Activated T-helper 2 cell treated with anti-CD3 and anti-CD28 coated beads, Interferon-gamma antibody, Interleukin-2, Interleukin-4, amounts not matched to agents 10 μg/mL and 5 μg/mL and 100 μg/mL, durations not matched to agents 14 hours and 24 hours and 36 hours (primary cell): ENCODE measurements around the gene CDH13. TPM values are rescaled to one million over a fixed set of nuclear protein-coding genes. Genes with fewer than 3 reads are reported as not detected.

ENCODE experiments used
- DNase-seq: peaks from one replicate; pipeline ENCODE4 v3.0.0; 2021; ENCODE audit warnings: low spot score
- H3K27ac Mint-ChIP-seq: one replicate; pipeline ENCODE4 v1.8.0; 2021; ENCODE audit warnings: mixed read lengths
- H3K27me3 Mint-ChIP-seq: one replicate; pipeline ENCODE4 v1.8.0; 2021; ENCODE audit warnings: low read depth, mixed read lengths
- H3K36me3 Mint-ChIP-seq: one replicate; pipeline ENCODE4 v1.8.0; 2021; ENCODE audit warnings: low read depth, mixed read lengths
- H3K4me1 Mint-ChIP-seq: one replicate; pipeline ENCODE4 v1.8.0; 2021; ENCODE audit warnings: low read depth, mixed read lengths
- H3K4me3 Mint-ChIP-seq: one replicate; pipeline ENCODE4 v1.8.0; 2021; ENCODE audit warnings: low read depth, mild to moderate bottlenecking, moderate library complexity, mixed read lengths
- H3K9me3 Mint-ChIP-seq: one replicate; pipeline ENCODE4 v1.8.0; 2021; ENCODE audit warnings: mixed read lengths
- intact Hi-C: fragments of 100-400 bp; cut with micrococcal nuclease; formaldehyde crosslinking; loops from one replicate; pipeline ENCODE4 v1.15.1; 2023
- total RNA-seq: library from RNA; stranded (reverse); gene quantifications from 2 replicates; pipeline ENCODE4 v1.2.3, GENCODE V29; 2022

The CDH13 gene
- total RNA-seq, 1 donor from 2014 or later, result not detected

DNA sequence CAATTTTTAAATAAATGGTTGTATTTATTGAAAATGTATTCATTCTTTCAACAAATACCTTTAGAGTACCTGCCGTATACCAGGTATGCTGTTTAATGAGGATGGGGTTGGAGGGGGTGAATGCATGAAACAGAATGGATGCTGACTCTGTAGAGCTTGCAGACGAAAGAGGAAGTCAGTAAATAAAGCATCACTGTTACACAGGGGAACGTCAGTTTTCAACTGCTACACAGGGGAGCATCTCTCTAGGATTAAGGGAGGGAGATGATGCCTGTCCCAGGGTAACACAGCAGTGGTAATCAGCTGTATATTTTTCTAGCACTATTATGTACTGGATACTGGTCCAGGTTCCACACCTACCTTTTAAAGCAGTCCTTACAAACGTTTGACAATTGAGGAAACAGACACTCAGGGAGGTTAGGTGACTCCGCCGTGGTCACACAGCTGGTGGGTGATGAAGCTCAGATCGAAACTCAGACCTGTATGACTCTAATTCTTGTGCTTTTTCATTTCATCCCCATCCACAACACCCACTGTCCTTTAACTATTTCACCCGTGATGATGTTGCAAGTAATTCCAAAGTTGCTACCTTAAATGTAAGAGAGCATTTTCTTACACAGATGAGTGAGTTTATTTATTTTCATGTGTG, 728.9 kb downstream of the CDH13 start:
- no peak overlapping the region for H3K4me3 Mint-ChIP-seq
- intact Hi-C loops, result no loop called here
- H3K4me1 Mint-ChIP-seq, result no peaks in the 10 kb centered on the region
- H3K36me3 Mint-ChIP-seq, result no peaks in the 10 kb centered on the region
- H3K9me3 Mint-ChIP-seq, result no peaks in the 10 kb centered on the region
- no peaks in the 10 kb centered on the region for H3K27me3 Mint-ChIP-seq
- no peak overlapping the region for H3K27ac Mint-ChIP-seq
- DNase-seq, result no peak

DNA sequence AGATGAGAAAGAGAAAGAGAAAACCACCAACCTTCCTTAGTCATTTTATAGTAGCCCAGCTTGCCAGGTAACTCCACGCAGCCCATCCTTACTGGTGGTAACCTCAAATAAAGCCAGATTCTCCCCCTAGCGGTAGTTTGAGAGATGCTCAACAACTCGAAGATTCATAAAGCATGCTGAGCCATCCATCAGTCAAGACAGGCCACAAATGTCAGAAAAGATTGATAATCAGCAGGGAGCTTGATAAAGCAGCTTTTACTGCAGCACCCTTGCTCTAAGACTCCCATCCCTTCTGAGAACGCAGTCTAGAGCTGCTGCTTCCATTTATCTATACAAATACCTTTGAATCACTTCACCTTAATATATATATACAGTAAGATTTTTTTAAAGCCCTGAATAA, 729.5 kb downstream of the CDH13 start:
- Mint-ChIP-seq H3K4me3 (no peak overlapping the region), H3K4me1 (no peaks in the 10 kb centered on the region), H3K36me3 (no peaks in the 10 kb centered on the region), H3K27ac (no peak overlapping the region), H3K27me3 (no peaks in the 10 kb centered on the region), H3K9me3 (no peaks in the 10 kb centered on the region)
- intact Hi-C loops, result no loop called here
- no peak for DNase-seq

DNA sequence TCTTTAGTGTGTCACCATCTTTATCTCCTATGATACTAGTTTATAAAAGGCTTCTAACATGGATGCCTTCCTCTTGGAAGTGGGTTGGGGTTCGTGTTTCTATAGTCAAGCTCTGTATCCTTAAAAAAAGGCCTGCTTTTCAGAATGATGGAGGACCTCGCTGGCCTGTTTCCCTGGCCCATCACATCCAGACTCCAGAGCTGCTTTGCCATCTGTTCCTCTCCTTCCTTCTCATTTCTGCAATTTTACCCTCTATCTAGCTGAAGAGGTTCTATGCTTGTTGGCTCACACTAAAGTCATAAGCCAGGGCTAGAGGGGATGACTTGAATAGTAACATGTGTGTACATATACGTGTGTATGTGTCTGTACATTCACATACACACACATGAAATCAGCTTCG, 730.2 kb downstream of the CDH13 start:
- Mint-ChIP-seq H3K4me3 (no peak overlapping the region), H3K9me3 (no peaks in the 10 kb centered on the region), H3K4me1 (no peaks in the 10 kb centered on the region), H3K27ac (no peak overlapping the region), H3K27me3 (no peaks in the 10 kb centered on the region), H3K36me3 (no peaks in the 10 kb centered on the region)
- intact Hi-C loops, result no loop called here
- DNase-seq, result no peak

DNA sequence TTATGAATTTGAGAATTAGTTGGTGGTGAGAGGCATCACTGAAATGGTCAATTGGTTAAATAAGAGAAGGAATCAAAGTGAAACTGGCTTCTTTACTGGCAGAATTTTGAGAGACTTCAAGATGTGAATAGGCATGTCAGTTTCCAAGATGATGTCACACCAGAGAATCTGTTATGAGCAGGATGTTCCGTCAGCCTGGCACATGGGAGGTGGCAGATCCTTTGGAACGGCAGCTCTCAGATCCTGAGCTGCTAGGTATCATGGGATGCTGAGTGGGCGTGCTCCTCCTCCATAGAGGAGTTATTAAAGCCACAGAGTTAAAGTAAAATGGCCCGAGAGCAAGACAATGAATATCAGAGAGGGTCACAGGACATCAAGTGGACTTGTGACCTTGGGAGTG, 736.8 kb downstream of the CDH13 start:
- H3K27ac Mint-ChIP-seq, result no peak overlapping the region
- no peaks in the 10 kb centered on the region for H3K36me3 Mint-ChIP-seq
- H3K27me3 Mint-ChIP-seq, result no peaks in the 10 kb centered on the region
- no peak overlapping the region for H3K4me3 Mint-ChIP-seq
- no peaks in the 10 kb centered on the region for H3K4me1 Mint-ChIP-seq
- intact Hi-C loops, result no loop called here
- no peak for DNase-seq
- H3K9me3 Mint-ChIP-seq, result no peaks in the 10 kb centered on the region

DNA sequence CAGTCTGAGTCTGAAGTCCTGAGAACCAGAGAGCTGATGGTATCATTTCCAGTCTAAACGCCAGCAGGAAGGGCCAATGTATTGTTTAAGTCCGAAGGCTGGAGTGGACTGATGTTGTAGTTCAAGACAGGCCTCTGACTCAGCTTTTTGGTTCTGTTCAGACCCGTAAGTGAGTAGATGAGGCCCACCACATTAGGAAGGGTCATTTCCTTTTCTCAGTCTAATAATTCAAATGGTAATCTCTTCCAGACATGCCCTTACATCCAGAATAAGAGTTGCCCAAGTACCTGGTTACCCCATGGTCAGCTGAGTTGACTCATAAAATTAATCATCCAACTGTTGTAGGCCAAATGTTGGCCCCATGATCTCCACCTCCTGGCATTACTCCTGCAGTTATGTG, 738.4 kb downstream of the CDH13 start:
- intact Hi-C loops, result no loop called here
- H3K36me3 Mint-ChIP-seq, result no peaks in the 10 kb centered on the region
- H3K27me3 Mint-ChIP-seq, result no peaks in the 10 kb centered on the region
- no peaks in the 10 kb centered on the region for H3K4me1 Mint-ChIP-seq
- DNase-seq, result no peak
- H3K9me3 Mint-ChIP-seq, result no peaks in the 10 kb centered on the region
- no peak overlapping the region for H3K27ac Mint-ChIP-seq
- H3K4me3 Mint-ChIP-seq, result no peak overlapping the region

DNA sequence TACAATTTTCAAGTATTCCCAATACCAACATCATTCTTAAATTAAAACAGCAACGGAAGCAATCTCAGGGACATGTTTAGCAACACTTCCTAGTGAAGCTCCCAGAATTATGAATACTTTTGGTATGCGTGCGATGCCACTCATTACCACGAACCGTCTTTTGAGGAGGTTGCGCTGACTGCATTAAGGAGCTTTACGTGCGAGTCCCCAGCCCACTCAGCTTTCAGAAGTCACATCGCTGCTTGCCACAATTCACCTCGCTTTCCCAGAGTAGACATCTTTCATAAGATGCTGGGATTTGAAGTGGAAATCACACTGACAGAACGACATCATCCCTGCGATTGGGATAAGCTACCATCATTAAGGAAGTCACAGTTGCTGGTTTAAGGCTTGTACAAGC, 739.5 kb downstream of the CDH13 start:
- H3K36me3 Mint-ChIP-seq, result no peaks in the 10 kb centered on the region
- intact Hi-C loops, result no loop called here
- no peaks in the 10 kb centered on the region for H3K9me3 Mint-ChIP-seq
- no peak overlapping the region for H3K27ac Mint-ChIP-seq
- H3K27me3 Mint-ChIP-seq, result no peaks in the 10 kb centered on the region
- no peak overlapping the region for H3K4me3 Mint-ChIP-seq
- no peak for DNase-seq
- no peaks in the 10 kb centered on the region for H3K4me1 Mint-ChIP-seq

DNA sequence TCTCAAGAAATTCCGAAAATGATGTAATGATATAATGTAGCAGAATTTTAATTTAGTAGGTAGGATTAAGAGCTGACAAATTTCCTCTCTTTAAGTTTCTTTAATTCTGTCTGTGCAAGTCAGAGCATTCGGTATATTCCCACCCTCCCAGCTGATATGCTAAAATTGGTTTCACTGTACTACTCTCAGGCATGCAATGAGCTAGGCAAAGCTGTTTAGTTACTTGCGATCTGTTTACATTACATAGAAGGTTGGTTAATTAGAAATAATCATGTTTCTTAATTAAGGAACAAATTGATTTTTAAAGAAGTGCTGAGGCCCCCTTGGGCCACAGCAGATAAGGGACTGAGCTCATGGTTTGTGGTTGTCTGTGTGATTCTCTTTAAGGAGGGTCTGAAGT, 748.2 kb downstream of the CDH13 start:
- Mint-ChIP-seq H3K4me1 (no peaks in the 10 kb centered on the region), H3K27ac (no peak overlapping the region), H3K36me3 (no peaks in the 10 kb centered on the region), H3K27me3 (no peaks in the 10 kb centered on the region), H3K4me3 (no peak overlapping the region), H3K9me3 (no peaks in the 10 kb centered on the region)
- intact Hi-C loops, result no loop called here
- DNase-seq, result no peak

DNA sequence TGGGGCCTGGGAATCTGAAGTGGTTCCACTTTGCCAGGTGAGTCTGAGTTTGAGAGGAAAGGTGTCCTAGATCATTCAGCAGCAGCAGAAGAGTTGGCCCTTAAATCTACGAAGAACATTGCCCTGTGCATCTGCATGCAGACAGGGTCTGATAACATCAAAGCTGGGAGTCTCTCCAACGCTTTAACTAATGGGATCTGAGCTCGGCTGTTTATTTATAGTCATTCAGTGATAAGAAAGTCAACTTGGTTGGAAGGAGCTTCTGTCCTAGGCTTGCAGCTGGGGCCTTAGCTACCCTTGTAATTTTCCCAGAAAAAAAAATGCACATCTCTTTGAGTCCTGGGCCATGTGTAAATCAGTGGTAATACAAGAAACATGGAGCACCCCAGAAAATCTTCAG, 763.0 kb downstream of the CDH13 start:
- H3K27me3 Mint-ChIP-seq, result no peaks in the 10 kb centered on the region
- H3K4me3 Mint-ChIP-seq, result no peak overlapping the region
- H3K4me1 Mint-ChIP-seq, result no peaks in the 10 kb centered on the region
- intact Hi-C loops, result no loop called here
- H3K36me3 Mint-ChIP-seq, result no peaks in the 10 kb centered on the region
- peaks cover 17% of the 10 kb centered on the region for H3K9me3 Mint-ChIP-seq
- no peak overlapping the region for H3K27ac Mint-ChIP-seq
- no peak for DNase-seq

DNA sequence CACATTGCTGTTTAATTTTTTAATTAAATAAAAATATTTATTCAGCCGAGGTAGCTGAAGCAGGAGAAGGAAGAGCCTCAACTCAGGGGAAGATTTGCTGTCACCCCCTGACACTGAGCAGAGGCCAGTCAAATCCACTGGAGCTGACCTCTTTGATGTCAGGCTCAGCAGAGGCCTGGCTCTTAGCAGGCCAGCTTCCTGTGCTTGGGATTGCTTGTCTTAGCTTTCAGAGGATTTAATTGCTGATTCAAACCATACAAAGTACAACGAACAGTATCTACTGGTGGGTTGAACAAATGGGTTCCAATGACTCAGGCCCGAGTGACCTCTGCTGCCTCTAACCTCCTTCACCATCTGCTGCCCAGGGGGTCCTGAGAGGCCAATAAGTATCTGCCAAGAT, 764.0 kb downstream of the CDH13 start:
- DNase-seq, result no peak
- Mint-ChIP-seq H3K36me3 (no peaks in the 10 kb centered on the region), H3K4me3 (no peak overlapping the region), H3K9me3 (peaks cover 17% of the 10 kb centered on the region), H3K27me3 (no peaks in the 10 kb centered on the region), H3K27ac (no peak overlapping the region), H3K4me1 (no peaks in the 10 kb centered on the region)
- intact Hi-C loops, result no loop called here

DNA sequence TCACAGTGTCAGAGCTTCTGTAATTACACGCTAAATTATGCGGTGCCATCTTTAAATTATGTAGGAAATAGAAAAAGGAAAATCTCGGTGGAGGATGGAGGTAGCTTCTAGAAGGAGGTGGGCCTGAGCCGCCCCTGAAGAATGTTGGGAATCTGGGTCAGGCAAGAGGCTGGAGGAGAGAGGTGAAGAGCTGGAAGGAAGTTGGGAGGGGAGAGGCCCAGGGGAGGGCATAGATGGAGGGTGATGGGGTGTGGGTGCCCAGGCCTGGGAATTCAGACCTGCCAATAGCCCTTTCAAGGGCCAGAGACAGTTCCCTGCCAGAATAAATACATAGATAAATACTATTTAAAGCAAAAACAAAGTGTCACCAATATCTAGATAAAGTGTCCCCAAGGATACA, 766.0 kb downstream of the CDH13 start:
- DNase-seq, result no peak
- H3K36me3 Mint-ChIP-seq, result no peaks in the 10 kb centered on the region

DNA sequence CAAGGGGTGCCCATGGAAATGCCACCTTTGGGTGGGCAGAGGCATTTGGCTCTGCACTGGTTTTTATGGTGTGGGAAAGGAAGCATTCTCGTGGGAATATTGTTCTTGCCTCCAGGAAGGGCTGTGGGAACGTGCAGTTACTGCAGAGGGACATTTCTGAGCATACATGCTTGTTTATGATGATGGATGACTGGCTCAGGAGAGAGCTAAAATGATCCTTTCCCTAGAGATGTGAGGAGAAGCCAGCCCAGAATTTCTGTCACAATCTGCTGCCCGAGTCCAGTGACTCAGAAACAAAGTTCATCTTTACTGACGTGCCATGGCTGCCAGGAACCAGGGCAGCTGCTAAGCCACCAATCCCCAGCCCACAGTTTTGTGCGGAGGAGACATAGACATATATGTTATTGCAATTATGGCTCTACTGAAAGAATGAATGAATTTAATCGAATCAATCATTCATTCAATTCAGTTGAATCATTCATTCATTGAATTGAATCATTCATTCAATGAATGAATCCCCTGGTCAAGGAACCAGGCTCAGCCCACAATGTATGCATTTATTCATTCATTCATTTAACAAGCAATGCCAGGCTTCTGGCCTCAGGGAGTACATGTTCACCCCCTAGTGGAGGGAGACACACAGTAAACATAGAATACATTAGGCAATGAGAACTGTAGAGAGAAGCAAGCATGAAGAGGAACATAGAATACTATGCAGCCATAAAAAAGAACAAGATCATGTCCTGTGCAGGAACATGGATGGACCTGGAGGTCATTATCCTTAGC, 766.6 kb downstream of the CDH13 start:
- no peaks in the 10 kb centered on the region for H3K36me3 Mint-ChIP-seq
- H3K9me3 Mint-ChIP-seq, result peaks cover 17% of the 10 kb centered on the region
- no peak for DNase-seq
- H3K27ac Mint-ChIP-seq, result no peak overlapping the region
- no peaks in the 10 kb centered on the region for H3K27me3 Mint-ChIP-seq
- H3K4me1 Mint-ChIP-seq, result no peaks in the 10 kb centered on the region
- intact Hi-C loops, result no loop called here
- H3K4me3 Mint-ChIP-seq, result no peak overlapping the region

More for the DNA sequence above, 766.0 kb downstream of the CDH13 start:
- H3K4me3 Mint-ChIP-seq, result no peak overlapping the region
- H3K27ac Mint-ChIP-seq, result no peak overlapping the region
- intact Hi-C loops, result no loop called here
- peaks cover 17% of the 10 kb centered on the region for H3K9me3 Mint-ChIP-seq
- no peaks in the 10 kb centered on the region for H3K4me1 Mint-ChIP-seq
- no peaks in the 10 kb centered on the region for H3K27me3 Mint-ChIP-seq

DNA sequence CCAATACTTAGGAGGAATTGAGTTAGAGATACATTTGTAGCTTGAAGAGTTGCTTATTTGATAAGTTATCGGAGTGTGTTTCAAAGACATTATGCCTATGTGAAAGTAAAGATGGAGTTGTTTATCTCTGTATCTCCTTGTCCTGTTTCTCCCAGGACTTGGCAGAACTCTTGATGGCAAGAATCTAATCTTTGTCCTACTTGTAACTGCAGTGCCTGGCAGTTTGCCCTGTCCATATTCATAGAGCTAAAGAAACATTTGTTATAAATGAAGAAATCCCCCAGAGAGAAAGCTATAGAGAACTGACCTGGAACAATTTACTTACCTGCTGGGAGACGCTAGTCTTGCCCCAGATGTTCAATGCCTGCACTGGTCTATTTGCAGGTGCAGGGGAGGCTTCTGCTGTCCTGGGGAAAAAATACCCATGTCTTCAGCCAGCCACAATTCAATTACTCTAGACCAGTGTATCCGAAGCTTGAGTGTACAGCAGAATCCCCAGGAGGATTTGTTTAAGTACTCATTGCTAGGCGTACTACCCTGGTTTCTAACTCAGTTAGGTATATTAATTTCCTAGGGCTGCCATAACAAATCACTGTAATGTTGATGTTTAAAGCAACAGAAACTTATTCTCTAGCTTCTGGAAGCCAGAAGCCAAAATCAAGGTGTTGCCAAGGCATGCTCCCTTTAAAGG, 771.0 kb downstream of the CDH13 start:
- Mint-ChIP-seq H3K9me3 (peaks cover 19% of the 10 kb centered on the region), H3K36me3 (no peaks in the 10 kb centered on the region), H3K27me3 (no peaks in the 10 kb centered on the region), H3K27ac (no peak overlapping the region), H3K4me1 (no peaks in the 10 kb centered on the region), H3K4me3 (no peak overlapping the region)
- no peak for DNase-seq
- intact Hi-C loops, result no loop called here

DNA sequence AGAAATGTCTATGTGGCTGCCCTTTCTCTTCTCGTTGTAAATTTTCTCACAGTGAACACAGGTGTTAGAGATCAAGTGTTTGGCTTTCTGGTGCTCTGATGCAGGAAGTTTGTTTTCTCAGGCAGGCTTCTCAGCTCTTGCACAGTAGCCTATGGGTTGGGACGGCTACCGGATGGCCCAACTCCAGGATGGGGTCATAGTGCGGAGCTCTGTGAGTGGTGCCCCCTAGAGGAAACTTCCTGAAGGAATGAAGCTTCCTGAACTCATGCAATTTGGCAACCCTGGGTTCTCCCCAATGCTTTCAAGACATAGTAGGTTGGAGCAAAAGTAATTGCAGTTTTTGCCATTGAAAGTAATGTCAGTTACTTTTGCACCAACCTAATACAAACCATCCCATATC, 773.5 kb downstream of the CDH13 start:
- peaks cover 7% of the 10 kb centered on the region for H3K9me3 Mint-ChIP-seq
- DNase-seq, result no peak
- H3K27ac Mint-ChIP-seq, result no peak overlapping the region
- H3K4me3 Mint-ChIP-seq, result no peak overlapping the region
- intact Hi-C loops, result no loop called here
- no peaks in the 10 kb centered on the region for H3K27me3 Mint-ChIP-seq
- no peaks in the 10 kb centered on the region for H3K4me1 Mint-ChIP-seq
- H3K36me3 Mint-ChIP-seq, result no peaks in the 10 kb centered on the region
